Muscle layer of colon (tissue), 2 donors: ENCODE measurements around the gene SLC25A25.

Experiments used
- H3K27ac ChIP-seq: one replicate; pipeline ENCODE4 v1.7.0; 2013; ENCODE audit warnings: low read depth, mild to moderate bottlenecking, low read length, moderate library complexity
- H3K27me3 ChIP-seq, 2 donors: one replicate each; pipeline ENCODE4 v1.7.0; 2013; ENCODE audit warnings: low read length in 2 of 2, mild to moderate bottlenecking in 2 of 2; ENCODE audit not compliant: insufficient read depth in 2 of 2, control insufficient read depth in 1 of 2
- H3K36me3 ChIP-seq: one replicate; pipeline ENCODE4 v1.7.0; 2013; ENCODE audit warnings: mild to moderate bottlenecking, low read length; ENCODE audit not compliant: insufficient read depth
- H3K4me1 ChIP-seq: one replicate; pipeline ENCODE4 v1.7.0; 2013; ENCODE audit warnings: mild to moderate bottlenecking, low read length; ENCODE audit not compliant: insufficient read depth
- H3K4me3 ChIP-seq, 2 donors: one replicate each; pipeline ENCODE4 v1.7.0; 2013; ENCODE audit warnings: low read length in 2 of 2, low read depth in 1 of 2, mild to moderate bottlenecking in 1 of 2, moderate library complexity in 1 of 2
- H3K9ac ChIP-seq: one replicate; pipeline ENCODE4 v1.7.0; 2013; ENCODE audit warnings: low read length
- H3K9me3 ChIP-seq: one replicate; pipeline ENCODE4 v1.7.0; 2013; ENCODE audit warnings: mild to moderate bottlenecking, low read length
- donor health status: abdominal sarcoma.
- donor health status: Adenocarcinoma of cecum.

Gene SLC25A25

DNA sequence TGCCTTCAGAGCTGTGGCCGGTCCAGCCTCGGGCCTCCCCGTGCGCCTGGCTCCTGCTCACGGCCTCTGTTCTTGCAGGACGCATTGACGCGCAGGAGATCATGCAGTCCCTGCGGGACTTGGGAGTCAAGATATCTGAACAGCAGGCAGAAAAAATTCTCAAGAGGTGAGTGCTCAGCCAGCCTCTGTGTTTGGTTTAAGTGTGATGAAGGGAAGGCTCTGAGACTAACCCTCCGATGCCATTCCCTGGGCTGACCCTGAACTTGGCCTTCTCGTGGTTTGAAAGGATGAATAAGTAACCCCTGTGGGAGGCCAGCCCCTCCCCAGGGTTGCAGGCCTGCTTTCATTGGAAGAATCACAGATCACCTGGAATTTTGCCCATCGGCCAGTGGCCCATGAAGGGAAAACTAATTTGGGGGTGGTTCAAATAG, 33.2 kb downstream of the SLC25A25 start:
- H3K9ac ChIP-seq: no peak overlapping the region

DNA sequence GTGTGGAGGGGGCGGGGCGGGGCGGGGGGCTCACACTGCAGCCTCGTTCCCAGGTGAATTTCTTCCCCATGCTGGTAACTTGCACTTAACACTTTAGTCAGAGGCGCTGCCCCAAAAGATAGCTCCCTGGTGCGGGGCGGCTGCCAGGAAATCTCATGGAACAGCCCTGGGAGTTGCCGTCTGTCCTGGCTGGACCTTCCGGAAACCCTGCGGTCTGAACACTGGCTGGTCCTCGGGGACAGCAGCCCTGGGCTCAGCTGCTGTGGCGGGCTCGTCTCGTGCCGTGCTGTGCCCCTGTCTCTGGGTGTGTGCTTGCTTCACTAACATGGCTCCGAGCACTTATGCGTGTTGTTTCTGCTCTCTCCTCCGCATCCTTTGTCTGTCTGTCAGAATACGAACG, 33.7 kb downstream of the SLC25A25 start:
- no peaks in the 10 kb centered on the region for H3K9me3 ChIP-seq
- no peak overlapping the region for H3K4me3 ChIP-seq
- no peak overlapping the region for H3K27ac ChIP-seq
- H3K9ac ChIP-seq: no peak overlapping the region
- peaks cover 54% of the 10 kb centered on the region for H3K36me3 ChIP-seq
- peaks cover 35% of the 10 kb centered on the region for H3K4me1 ChIP-seq
- no peaks in the 10 kb centered on the region for H3K27me3 ChIP-seq

More for the DNA sequence above, 33.2 kb downstream of the SLC25A25 start:
- H3K4me3 ChIP-seq: no peak overlapping the region
- peaks cover 49% of the 10 kb centered on the region for H3K36me3 ChIP-seq
- H3K27ac ChIP-seq: no peak overlapping the region
- peaks cover 35% of the 10 kb centered on the region for H3K4me1 ChIP-seq
- H3K27me3 ChIP-seq: no peaks in the 10 kb centered on the region
- no peaks in the 10 kb centered on the region for H3K9me3 ChIP-seq

- Histone ChIP-seq H3K9me3 (no peaks in the 10 kb centered on the region), H3K9ac (no peak overlapping the region), H3K36me3 (peaks cover 59% of the 10 kb centered on the region), H3K27me3 (no peaks in the 10 kb centered on the region), H3K4me1 (peaks cover 35% of the 10 kb centered on the region), H3K27ac (no peak overlapping the region), H3K4me3 (no peak overlapping the region)
These were observed 34.2 kb downstream of the SLC25A25 start for GRCh38 chr9:128102196-128102595.

GRCh38 chr9:128102861-128103588, 35.0 kb downstream of the SLC25A25 start:
- Histone ChIP-seq H3K36me3 (peaks cover 67% of the 10 kb centered on the region), H3K9ac (no peak overlapping the region), H3K27ac (no peak overlapping the region), H3K4me3 (no peak overlapping the region), H3K4me1 (peaks cover 27% of the 10 kb centered on the region), H3K9me3 (no peaks in the 10 kb centered on the region), H3K27me3 (no peaks in the 10 kb centered on the region)

- peaks cover 69% of the 10 kb centered on the region for H3K36me3 ChIP-seq
- H3K4me3 ChIP-seq: no peak overlapping the region
- peaks cover 26% of the 10 kb centered on the region for H3K4me1 ChIP-seq
These were observed 35.5 kb downstream of the SLC25A25 start for GRCh38 chr9:128103589-128103962.

GRCh38 chr9:128104171-128104618, 36.2 kb downstream of the SLC25A25 start:
- Histone ChIP-seq H3K27ac (no peak overlapping the region), H3K4me3 (no peak overlapping the region), H3K4me1 (peaks cover 19% of the 10 kb centered on the region), H3K36me3 (peaks cover 69% of the 10 kb centered on the region), H3K27me3 (no peaks in the 10 kb centered on the region), H3K9me3 (no peaks in the 10 kb centered on the region), H3K9ac (no peak overlapping the region)

More at GRCh38 chr9:128103589-128103962, 35.5 kb downstream of the SLC25A25 start:
- Histone ChIP-seq H3K9ac (no peak overlapping the region), H3K27ac (no peak overlapping the region), H3K27me3 (no peaks in the 10 kb centered on the region), H3K9me3 (no peaks in the 10 kb centered on the region)

DNA sequence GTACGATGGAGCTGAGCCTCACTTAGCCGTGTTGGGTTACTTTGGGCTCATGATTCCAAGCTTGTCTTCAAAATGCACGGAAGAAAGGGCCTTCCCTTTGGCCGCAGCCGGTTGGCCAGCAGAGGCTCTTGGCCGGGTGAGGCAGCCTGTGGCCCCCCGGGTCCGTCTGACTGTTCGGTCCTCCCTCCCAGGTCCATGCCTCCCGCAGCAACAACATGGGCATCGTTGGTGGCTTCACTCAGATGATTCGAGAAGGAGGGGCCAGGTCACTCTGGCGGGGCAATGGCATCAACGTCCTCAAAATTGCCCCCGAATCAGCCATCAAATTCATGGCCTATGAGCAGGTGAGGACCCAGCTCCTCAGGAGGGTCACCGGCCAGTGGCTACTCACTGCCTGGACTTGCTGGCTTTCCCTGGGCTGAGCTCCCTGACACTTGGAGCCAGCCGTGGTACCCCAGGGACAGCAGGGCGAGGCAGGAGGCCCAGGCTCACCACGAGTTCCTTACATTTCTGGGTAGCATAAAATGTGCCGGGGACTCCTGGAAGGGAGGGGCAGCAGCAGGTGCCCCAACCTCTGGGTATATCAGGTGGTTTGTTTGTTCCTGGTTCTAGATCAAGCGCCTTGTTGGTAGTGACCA, 37.6 kb downstream of the SLC25A25 start:
- no peak overlapping the region for H3K4me3 ChIP-seq
- H3K9ac ChIP-seq: no peak overlapping the region
- H3K4me1 ChIP-seq: peaks cover 5% of the 10 kb centered on the region
- peaks cover 68% of the 10 kb centered on the region for H3K36me3 ChIP-seq
- H3K27ac ChIP-seq: no peak overlapping the region
- H3K9me3 ChIP-seq: no peaks in the 10 kb centered on the region
- H3K27me3 ChIP-seq: no peaks in the 10 kb centered on the region

- H3K36me3 ChIP-seq: peaks cover 61% of the 10 kb centered on the region
- no peaks in the 10 kb centered on the region for H3K4me1 ChIP-seq
- H3K9ac ChIP-seq: no peak overlapping the region
- no peak overlapping the region for H3K4me3 ChIP-seq
- no peaks in the 10 kb centered on the region for H3K27me3 ChIP-seq
- H3K9me3 ChIP-seq: no peaks in the 10 kb centered on the region
- no peak overlapping the region for H3K27ac ChIP-seq
These were observed 38.3 kb downstream of the SLC25A25 start for GRCh38 chr9:128106181-128106939.

GRCh38 chr9:128106940-128107467, 39.0 kb downstream of the SLC25A25 start:
- Histone ChIP-seq H3K9me3 (no peaks in the 10 kb centered on the region), H3K27ac (no peak overlapping the region), H3K27me3 (no peaks in the 10 kb centered on the region), H3K4me3 (no peak overlapping the region), H3K4me1 (no peaks in the 10 kb centered on the region), H3K9ac (no peak overlapping the region), H3K36me3 (peaks cover 56% of the 10 kb centered on the region)

GRCh38 chr9:128107468-128108268, 39.6 kb downstream of the SLC25A25 start:
- Histone ChIP-seq H3K27me3 (no peaks in the 10 kb centered on the region), H3K9ac (no peak overlapping the region), H3K36me3 (peaks cover 49% of the 10 kb centered on the region), H3K27ac (no peak overlapping the region), H3K4me1 (no peaks in the 10 kb centered on the region), H3K4me3 (no peak overlapping the region), H3K9me3 (no peaks in the 10 kb centered on the region)
